Cerebellar cortex (tissue), 1 donor: ENCODE results near the gene GABARAPL1.
A peak's percentile ranks its signal among the peaks of the same experiment; 100 is the strongest.
"Not testable (repeated sequence)": the region's sequence is repeated elsewhere in the genome, so short reads cannot be mapped to it uniquely, and the experiment has no call there.

Experiments
- DNase-seq: peaks from one replicate; pipeline ENCODE4 v3.0.0-alpha.2; 2015; ENCODE audit warnings: low spot score

The GABARAPL1 gene

DNA sequence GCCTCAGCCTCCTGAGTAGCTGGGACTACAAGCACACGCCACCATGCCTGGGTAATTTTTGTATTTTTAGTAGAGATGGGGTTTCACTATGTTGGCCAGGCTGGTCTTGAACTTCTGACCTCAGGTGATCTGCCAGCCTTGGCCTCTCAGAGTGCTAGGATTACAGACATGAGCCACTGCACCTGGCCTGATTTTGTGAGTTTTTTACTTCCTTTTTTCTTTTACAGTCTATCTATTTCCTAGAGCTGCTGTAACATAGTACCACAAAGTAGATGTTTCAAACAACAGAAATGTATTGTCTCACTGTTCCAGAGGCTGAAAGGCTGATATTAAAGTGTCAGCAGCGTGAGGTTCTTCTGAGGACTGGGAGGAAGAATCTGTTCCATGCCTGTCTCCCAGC is 8.2 kb upstream of the GABARAPL1 start:
- DNase-seq: not testable (repeated sequence)

DNA sequence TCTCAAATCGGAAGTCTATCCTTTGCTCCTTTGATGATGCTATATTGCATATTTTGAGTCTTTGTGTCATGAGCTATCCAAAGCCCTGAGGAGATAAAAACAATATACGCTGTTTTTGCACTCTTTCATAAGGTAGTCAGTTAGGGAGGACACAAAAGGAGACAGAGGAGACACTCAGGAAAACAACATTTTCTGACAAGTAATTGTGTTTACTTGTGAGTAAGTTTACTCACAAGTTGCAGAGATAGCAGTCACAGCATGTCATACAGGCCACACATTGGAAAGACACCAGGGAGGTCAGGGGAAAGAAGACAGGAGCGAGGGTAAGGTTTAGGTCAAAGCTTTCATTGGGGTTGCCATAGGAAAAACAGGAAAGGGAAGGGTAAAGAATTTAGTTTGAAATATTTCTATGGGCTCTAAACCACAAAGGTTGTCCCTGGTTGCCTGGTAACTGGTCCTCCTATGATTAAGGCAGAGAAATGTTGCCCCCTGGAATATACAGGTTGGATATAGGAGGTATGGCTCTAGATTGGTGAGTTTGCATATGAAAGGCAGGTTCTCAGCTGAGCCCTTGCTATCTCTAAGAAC is 7.4 kb upstream of the GABARAPL1 start:
- no peak for DNase-seq

DNA sequence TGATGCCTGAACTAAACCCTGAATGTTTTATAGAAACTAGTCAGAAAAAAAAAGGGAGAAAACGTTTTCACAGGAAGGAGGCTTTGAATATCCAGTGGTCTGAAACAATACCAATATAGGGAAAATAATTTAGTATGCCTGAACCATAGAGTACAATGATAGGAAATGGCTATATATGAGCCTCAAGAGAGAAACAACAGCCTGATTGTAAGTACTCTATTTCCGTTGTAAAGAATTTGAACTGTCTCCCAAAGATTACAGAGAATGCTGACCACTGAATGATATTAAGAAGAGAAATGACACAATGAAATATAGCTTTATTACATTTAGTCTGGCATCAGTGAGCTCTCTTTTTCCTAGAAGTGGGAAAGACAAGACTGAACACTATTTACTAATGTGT is 5.5 kb upstream of the GABARAPL1 start:
- no peak for DNase-seq

DNA sequence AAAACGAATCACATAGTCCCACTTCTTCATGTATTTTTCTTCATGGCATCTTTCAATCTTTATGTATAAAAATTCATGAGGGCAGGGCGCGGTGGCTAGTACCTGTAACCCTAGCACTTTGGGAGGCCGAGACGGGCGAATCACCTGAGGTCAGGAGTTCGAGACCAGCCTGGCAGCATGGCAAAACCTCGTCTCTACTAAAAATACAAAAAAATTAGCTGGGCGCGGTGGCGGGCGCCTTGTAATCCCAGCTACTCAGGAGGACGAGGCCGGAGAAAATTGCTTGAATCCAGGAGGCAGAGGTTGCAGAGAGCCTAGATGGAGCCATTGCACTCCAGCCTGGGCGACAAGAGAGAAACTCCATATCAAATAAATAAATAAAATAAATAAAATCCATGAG is 2.5 kb upstream of the GABARAPL1 start:
- DNase-seq: no peak

DNA sequence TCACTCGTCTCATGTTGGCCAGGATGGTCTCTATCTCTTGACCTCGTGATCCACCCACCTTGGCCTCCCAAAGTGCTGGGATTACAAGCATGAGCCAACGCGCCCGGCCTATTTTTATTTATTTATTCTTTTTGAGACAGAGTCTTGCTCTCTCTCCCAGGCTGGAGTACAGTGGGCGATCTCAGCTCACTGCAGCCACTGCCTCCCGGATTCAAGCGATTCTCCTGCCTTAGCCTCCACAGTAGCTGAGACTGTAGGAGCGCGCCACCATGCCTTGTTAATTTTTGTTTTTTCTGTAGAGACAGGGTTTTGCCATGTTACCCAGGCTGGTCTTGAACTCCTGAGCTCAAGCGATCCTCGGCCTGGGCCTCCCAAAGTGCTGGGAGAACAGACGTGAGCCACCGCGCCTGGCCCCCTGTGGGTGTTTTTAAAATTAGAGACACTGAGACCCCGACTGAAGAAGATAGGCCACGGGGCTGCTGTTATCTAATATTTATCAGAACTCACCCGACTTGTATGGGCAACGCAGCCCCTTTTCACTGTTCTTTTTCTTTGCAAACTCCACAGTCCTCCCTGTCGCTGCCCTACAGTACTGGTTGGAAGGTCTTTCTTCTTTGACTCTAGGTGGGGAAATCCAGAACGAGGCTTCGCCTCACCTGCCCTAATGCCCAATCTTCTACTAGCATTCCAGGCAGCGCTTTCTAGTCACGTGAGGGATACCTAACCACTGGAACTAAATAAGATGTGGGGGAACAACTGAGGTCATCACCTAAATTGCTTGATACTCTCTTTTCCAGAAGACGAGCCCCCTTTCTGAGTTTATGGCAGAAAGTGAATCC is 1.4 kb upstream of the GABARAPL1 start:
- no peak for DNase-seq

DNA sequence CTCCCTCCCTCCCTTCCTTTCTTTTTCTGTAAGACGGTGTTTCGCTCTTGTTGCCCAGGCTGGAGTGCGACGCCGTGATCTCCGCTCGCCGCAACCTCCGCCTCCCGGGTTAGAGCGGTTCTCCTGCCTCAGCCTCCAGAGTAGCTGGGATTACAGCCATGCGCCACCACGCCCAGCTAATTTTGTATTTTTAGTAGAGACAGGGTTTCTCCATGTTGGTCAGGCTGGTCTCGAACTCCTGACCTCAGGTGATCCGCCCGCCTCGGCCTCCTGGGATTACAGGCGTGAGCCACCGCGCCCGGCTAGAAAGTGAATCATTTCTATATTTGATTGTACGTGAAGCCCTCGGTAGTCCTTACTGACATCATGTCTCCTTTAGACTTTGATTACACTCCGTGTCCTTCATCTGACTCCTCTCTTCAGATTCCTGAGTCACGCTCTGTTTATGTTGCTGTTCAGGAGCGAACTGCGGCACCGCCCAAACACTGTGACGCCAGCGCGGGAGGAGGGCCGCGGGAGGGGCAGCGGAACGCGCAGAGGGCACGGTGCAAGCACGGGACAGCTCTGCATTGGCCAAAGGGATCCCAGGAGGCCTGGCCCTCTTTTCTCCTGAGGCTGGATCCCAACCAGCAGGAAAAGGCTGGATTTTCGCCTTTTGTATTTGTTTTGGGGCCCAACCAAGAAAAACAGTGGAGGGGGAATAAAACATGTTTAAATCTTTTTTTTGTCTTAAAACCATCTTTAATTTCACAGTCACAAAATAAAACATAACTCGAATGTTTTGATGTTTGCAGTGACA is 538 bp upstream of the GABARAPL1 start:
- peak; percentile 94 for DNase-seq

DNA sequence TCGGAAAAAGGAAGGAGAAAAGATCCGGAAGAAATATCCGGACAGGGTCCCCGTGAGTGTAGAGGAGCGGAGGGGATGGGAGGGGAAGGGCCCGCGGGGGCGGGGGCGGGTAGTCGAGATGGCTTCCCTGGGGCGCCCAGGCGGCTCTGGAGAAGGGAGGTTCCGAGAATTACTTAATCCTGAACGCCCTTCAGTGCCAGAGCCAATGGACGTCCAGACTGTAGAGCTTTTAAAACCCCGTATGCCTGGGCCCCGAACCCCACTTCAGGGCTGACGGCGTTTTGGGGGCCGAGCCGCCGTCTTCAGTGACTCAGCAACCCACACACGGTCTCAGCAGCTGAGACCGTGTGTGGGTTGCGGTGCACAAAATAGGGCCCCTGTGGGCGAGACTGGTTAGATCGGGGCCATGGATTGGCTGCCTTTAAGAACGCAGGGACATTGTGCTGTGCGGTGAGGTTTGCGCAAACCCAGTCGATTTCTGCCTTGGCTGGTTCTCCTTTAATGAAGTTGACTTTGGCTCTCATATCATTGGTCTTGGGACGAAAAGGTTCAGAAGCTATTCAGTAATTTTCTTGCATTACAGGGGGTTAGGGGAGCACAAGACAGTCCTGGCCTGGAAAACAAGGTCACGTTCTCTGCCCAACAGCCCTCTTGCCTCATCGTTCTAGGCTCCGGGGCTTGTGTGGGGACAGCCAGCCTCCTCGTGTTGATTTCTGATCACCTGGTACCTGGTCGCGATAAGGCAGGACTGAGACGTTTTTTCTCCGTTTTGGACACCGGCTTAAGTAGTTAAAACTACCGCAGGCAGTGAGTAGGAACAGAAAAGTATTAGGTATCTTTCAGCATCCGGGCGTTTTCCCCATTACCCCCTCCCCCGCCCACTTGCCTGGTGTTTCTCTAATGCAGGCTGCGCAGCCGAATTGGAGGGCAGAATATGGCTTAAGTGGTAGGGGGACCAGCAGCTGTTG is 775 bp downstream of the GABARAPL1 start:
- DNase-seq: peak; percentile 73

DNA sequence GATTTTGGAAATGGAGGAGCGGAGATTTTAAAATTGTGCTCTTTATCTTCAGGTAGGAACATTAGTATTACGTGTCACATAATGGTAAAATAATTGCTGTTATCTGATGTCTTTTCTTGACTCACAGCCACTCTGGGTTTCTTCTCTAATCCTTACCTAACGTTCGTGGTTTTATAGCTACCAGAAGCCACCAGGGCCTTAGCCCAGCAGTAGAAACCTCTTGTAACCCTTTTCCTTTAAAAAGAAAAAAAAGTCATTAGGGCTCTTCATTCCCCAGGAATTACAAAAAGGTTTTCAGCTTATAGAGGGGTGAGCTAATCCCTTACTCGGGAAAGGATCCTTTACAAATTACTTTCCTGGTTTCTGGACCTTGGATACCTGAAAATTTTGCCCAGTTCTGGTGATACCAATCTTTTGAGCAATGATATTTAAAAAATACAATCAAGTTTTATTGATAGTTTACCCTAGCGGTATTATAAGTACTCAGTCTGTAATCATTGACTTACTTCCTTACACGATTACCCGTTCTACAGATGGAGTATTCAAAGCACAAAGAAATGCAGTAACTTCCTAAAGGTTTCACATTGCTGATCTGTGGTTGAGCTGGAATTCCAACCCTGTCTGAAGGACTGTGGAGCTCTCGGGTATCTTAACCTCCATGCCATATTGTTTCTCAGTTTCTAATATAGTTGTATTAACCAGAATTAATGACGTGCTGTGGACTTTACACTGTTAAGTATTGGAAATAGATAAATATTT is 1.6 kb downstream of the GABARAPL1 start:
- peak; percentile 39 for DNase-seq

DNA sequence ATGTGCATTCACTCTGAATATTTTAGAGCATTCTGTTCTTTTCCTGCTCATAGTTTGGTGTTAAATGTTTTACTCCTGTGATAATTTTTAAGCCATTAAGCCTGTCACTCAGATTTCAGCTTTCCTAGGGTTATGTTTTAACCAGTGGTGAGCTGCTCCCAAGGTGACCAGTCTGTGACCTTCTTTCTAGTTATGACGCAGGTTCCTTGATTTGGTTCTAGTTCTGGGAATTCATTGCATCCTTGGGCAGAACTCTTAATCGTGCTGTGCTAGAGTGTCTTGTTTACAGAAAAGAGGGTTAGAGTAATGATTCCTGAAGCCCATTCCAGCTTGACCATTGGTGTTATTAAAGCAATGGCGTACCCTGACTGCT is 2.2 kb downstream of the GABARAPL1 start:
- peak; percentile 24 for DNase-seq

DNA sequence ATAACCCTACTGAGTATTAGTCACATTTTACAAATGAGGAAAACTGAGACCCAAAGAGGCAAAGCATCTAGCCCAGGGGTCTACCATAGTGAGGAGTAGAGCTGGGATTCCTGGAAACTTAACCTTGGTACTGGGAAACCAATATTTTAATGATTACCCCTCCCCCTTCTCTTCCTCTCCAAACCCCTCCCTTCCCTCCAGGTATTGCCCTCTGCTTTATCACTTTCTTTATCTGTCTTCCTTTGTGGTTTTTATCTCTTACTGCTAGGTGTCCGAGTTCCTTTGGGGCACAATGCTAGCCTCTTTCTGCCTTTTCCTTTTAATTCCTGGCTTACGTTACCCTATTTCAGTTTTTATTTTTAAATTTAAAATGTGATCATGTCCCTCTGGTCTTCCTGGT is 2.8 kb downstream of the GABARAPL1 start:
- no peak for DNase-seq

DNA sequence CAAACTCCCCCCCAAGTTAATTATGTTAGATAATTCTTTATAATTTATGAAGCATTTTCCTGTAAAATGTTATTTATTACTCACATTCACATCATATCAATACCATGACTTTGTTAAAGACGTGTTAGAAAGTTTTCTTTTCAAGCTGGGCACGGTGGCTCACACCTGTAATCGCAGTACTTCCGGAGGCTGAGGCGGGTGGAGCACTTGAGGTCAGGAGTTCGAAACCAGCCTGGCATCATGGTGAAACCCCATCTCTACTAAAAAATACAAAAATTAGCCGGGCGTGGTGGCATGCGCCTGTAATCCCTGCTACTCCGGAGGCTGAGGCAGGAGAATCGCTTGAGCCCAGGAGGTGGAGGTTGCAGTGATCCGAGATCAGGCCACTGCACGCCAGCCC is 3.3 kb downstream of the GABARAPL1 start:
- not testable (repeated sequence) for DNase-seq

DNA sequence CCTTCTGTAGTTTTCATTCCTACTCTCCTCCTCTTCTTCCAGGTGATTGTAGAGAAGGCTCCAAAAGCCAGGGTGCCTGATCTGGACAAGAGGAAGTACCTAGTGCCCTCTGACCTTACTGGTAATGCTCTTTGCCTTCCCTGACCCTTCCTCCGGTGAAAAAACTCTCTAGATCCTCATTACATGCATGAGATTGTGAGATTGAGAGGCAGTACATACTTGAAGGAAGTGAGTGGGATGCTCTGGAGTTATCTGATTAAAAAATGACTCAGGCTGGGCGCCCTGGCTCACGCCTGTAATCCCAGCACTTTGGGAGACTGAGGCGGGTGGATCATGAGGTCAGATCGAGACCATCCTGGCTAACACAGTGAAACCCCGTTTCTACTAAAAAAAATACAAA is 5.3 kb downstream of the GABARAPL1 start:
- no peak for DNase-seq

DNA sequence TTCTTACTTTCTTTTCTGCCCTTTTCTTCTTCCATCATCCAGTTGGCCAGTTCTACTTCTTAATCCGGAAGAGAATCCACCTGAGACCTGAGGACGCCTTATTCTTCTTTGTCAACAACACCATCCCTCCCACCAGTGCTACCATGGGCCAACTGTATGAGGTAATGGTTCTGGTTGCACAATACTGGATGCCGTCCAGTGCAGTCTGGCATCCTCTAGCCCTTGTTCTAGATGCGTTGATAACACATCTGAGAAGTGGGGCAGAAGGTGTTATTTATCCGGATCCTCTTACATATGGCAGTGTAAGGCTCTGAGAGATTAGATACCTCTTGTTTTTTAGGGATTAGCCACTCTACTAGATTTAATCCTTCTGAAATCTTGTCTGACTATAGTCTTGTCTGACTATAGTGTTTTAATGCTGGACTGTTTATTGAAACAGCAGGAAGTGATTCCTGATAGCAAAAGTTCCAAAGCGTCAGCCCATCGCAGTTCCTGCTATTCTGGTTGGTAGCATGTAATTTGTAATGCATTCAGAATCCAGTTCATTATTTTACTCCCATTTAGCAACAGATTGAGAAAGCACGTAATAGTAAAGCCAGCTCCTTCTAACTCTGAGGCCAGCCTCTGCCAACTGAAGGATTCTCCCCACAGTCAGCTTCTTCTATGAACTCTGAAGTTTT is 7.9 kb downstream of the GABARAPL1 start:
- peak; percentile 84 for DNase-seq

DNA sequence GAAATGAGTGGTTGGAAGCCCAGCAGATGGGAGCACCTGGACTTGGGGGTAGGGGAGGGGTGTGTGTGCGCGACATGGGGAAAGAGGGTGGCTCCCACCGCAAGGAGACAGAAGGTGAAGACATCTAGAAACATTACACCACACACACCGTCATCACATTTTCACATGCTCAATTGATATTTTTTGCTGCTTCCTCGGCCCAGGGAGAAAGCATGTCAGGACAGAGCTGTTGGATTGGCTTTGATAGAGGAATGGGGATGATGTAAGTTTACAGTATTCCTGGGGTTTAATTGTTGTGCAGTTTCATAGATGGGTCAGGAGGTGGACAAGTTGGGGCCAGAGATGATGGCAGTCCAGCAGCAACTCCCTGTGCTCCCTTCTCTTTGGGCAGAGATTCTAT is 9.2 kb downstream of the GABARAPL1 start:
- DNase-seq: no peak

DNA sequence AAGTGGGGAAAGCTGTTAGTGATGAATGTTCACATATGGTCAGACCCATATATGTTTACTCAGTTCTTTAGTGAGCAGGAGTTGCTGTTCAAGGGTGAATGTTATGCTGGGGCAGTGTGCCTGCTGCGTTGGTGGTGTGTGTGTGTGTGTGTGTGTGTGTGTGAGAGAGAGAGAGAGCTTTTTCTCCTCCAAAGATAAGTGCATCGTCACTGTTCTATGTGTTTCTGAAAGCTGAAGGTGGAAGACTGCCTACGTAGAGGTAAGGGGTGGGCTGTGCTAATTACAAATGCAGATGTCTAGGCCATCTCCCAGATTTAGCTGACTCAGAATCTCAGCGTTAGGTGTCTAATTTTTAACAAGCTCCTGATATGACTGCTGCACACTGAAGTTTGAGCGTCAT is 10.5 kb downstream of the GABARAPL1 start:
- DNase-seq: no peak

DNA sequence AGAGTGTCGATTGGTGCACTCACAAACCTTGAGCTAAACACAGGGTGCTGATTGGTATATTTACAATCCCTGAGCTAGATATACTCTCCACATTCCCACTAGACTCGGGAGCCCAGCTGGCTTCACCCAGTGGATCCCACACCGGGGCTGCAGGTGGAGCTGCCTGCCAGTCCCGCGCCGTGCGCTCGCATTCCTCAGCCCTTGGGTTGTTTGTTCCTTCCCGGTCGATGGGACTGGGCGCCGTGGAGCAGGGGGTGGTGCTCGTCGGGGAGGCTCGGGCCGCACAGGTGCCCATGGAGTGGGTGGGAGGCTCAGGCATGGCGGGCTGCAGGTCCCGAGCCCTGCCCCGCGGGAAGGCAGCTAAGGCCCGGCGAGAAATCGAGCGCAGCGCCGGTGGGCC is 12.7 kb downstream of the GABARAPL1 start:
- not testable (repeated sequence) for DNase-seq

DNA sequence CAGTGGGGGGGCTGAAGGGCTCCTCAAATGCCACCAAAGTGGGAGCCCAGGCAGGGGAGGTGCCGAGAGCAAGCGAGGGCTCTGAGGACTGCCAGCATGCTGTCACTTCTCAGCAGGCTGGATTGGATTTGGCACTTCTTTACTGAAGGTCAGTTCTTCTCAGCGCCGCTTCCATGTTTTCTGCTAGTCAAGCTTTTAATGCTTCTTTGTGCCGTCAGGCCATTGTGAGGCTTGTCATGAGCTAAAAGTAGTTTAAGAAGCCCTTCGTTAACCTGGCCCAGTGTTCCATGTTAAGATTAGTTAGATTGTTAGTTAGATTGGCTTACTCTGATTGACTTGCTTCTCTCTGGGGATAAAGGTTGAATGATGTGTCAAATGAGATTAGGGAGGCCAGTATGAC is 13.4 kb downstream of the GABARAPL1 start:
- DNase-seq: peak; percentile 24

DNA sequence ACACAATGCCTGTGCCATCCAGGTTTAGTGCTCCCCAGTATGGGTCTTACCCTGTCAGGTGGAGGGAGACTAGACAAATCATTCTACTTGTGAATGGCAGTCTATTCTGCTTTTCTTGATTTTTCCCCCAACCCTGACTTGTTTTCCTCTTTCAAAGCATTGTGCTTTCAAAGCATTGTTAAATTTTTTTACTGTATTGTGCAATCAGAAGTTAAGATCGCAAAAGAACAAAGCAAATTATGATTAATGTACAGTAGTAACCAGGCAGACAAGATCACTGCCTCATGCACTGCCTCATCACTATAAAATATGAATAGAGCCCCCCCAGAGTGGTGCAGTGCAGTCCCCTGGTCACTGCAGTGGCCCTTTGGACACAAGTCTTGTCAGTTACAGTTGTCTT is 14.1 kb downstream of the GABARAPL1 start:
- no peak for DNase-seq

DNA sequence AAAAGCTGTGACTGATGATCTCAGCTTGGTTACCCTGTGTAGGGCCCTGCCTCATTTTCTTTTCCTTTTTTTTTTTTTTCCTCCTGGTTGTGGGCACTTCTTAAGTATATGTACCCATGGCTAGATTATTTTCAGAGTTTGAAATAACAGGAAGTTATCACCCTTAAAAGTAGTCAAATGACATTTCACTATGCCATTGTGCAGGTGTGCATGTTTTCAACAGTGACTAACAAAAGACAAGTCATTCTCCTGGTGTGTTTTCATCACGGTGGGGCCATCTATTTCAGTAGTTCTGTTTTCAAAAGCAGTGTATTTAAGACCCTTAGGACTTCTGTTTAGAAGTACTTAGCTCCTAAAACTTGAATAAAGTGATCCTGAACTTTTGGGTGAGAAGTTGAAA is 15.0 kb downstream of the GABARAPL1 start:
- DNase-seq: no peak

DNA sequence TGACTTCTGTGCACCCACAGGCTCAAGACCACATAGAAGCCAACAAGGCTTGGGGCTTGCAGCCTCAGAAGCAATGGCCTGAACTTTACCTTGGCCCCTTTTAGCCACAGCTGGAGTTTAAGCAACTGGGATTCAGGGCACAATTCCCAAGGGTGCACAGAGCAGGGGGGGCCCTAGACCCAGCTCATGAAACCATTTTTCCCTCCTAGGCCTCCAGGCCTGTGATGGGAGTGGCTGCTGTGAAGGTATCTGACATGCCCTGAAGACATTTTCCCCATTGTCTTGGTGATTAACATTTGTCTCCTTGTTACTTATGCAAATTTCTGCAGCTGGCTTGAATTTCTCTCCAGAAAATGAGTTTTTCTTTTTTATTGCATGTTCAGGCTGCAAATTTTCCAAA is 21.9 kb downstream of the GABARAPL1 start:
- DNase-seq: no peak
